ENCODE measurements around the gene CHRM4.

DNA sequence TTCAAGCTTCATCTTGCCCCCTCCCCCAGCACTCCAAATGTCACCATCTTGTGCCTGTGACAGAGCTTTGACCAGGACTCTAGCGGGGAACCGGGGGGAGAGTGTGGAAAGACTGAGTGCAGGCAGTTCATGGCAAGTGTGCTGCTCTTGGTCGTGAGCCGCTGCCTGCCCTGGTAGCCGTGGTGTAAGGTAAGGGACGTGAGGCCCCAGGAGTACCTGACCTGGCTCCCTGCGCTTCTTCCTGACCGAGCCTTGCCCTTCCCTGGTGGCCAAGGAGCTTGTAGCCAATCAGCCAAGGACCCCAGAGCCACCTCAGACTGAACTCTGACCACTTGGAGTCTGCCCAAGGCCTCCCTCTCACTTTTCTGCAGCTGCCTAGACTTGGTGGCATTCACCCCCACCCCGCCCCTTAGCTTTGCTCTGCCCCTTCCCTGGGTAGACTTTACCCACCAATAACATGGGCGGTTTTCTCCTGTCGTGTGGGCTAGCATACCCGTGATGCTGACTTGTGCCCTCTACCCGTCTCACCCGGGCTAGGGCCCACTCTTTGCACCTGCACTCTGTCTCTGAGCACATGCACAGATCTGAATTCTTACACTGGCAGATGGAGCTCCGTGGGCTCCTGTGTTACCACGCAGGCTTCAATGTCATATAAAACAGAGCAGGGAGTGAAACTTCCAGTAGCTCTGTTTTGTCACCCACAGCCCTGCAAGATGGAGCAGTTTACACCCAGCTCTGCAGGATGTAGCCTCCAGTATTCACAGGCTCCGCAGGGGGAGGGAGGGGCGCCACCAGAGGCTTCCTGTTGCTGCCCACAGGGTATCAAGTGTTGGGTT, 42.8 kb downstream of the CHRM4 start:
- TF ChIP-seq POLR2AphosphoS5 (IDR thresholded peaks at IDR 0.05) (no peak), POLR2A (IDR thresholded peaks at IDR 0.05) (no peak)

All from breast epithelium (tissue), 3 donors.